ENCODE measurements around the gene SELE.

The SELE gene, protein sequence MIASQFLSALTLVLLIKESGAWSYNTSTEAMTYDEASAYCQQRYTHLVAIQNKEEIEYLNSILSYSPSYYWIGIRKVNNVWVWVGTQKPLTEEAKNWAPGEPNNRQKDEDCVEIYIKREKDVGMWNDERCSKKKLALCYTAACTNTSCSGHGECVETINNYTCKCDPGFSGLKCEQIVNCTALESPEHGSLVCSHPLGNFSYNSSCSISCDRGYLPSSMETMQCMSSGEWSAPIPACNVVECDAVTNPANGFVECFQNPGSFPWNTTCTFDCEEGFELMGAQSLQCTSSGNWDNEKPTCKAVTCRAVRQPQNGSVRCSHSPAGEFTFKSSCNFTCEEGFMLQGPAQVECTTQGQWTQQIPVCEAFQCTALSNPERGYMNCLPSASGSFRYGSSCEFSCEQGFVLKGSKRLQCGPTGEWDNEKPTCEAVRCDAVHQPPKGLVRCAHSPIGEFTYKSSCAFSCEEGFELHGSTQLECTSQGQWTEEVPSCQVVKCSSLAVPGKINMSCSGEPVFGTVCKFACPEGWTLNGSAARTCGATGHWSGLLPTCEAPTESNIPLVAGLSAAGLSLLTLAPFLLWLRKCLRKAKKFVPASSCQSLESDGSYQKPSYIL

DNA sequence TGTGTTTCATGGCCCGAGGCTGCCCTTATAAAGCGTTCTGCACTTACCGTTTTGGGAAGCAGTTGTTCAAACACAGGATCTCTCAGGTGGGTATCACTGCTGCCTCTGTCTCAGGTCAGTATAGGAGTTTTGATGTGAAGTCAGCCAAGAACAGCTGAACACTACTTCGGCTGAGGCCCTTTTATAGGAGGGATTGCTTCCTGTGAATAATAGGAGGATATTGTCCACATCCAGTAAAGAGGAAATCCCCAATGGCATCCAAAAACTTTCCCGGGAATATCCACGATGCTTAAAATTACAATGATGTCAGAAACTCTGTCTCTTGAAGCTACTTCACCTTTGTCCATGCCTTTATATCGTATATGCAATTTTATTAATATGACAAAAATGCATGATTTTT lies at the start of gene SELE:
Gene SELE (minus strand): TSS at position 156 of the 400 bp plus-strand sequence. CDS start 467 bp downstream, outside the sequence.
- DNase-seq (ENCODE audit: low read depth), result no peak

DNA sequence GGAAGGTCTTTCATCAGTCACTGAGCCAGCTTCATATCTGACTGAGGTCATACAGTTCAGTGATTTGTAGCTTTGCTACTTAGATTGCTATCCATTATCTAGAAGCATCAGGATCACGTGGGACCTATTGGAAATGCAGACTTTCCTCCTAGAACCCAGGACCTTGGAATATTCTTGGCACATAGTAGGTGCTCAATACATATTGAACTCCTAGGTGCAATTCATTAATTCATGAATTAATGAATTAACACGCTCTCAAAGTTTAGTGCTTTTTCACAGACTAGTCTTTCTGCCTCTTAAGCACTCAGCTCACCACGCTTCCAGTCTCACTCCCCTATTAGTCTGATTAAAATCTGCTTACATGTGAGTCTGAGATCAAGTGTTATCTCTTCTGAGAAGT lies 48.7 kb upstream of the SELE start:
- no peak for DNase-seq (ENCODE audit: low read depth)

DNA sequence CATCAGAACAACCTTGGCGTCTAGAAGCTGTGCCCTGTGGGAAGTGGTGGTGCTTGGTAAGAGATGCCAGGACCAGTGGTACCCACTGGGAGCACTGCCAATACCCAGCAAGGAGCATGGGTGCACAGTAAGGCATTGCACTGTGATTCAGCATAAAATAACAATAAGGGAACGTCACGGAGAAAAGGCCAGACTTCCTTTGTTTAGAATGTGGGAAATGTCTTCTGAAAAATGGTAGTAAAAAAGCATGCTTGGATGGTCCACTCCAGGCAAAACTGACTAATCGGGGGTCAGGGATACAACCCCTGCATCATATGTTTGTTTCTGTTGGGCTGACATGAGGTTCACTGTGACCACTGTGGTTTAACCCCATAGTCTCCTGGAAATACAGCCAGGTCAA lies 46.1 kb upstream of the SELE start:
- DNase-seq (ENCODE audit: low read depth), result no peak

DNA sequence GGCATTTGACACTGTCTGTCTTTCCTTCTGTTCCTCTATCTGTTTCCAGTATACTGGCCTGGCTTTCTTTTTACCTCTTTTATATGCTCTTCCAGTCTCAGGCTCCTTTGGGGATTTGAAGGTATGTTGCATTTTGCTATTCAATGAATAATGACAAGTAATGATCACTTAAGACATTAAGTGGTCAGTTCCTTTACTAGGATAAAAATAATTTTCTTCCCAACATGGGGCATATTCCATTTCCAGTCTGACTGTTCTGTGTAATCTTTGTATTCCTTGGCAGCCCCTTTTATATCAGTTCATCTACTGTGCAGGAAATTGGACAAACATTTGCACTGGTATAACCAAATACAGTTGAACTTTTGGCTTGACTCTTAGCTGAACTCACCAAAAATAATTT lies 45.3 kb upstream of the SELE start:
- no peak for DNase-seq (ENCODE audit: low read depth)

DNA sequence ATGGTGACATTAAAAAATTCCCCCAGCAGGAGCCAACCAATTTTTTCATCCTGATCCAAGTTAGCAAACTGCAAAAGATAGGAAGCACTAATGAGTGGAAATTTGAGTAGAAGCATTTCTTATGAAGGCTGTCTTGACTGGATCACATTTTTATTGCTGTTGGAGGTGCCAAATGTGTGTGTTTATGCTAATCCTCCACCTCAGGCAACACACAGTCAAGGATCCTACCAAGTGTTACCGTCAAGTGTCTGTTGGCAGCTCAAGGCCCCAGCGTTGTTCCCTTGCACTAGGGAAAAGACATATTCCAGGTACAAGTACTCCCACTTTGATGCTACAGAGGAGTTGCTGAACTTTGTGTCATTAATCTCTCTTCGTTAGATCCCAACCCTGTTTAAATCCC lies 42.6 kb upstream of the SELE start:
- no peak for DNase-seq (ENCODE audit: low read depth)

DNA sequence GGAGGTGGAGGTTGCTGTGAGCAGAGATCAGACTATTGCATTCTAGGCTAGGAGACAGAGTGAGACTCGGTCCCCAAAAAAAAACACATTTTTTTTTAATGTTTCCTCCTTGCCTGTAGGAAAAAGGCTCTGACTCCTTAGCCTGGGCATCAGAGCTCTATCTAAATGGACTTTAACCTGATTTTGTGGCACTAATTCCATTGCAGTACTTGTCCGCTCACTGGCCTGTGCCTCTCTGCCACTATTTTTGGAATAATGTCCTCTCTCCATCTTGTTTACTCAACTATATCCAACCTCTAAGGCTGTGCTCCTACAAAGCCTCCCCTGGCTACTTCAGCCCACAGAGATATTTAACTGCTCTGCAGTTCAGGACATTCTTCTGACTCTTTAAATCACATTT lies 34.3 kb upstream of the SELE start:
- no peak for DNase-seq (ENCODE audit: low read depth)

DNA sequence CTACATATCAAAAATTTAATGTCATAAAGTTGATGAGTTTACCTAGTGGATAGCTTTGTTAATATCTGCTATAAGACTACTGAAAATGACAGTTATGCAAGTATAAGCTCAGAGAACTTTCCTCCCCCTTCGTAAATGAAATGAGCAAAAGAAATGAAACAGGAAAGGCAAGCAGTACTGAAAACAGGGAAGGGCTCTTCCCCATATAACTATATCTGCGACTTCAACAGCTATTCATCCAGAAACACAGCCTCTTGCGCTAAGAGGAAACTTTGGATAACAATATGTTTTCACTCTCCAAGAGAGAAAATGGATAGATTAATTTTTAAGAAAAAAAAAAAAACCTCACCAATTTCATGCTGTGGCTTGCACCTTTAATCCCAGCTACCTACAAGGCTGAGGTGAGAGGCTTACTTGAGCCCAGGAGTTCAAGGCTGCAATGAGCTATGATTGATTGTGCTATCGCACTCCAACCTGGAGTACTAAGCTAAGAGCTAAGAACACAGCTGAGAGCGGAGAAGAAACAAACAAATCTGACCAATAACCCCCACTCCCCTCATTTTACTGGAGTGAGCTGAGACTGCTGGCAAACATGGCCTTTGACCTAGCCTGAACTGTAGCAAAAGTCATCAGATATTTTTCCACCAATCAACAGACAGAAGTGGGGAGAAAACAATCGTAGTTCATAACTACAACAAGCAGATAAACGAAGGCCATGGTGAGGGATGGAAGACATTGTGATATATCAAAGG lies 31.9 kb upstream of the SELE start:
- no peak for DNase-seq (ENCODE audit: low read depth)

DNA sequence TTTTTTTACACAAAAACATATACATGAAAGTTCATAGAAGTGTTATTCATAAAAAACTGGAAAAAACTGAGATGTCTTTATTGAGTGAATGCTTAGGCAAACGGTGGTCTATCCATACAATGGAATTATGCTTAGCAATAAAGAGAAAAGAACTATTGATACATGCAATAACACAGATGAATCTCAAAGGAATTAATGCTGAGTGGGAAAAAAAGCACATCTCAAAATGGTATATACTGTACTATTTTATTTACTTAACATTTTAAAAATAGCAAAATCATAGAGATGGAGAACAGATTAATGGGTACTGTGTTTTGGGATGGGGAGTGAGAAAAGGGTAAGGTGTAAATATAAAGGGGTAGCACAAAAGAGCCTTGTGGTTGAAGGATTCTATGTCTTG lies 31.0 kb upstream of the SELE start:
- DNase-seq (ENCODE audit: low read depth), result no peak

DNA sequence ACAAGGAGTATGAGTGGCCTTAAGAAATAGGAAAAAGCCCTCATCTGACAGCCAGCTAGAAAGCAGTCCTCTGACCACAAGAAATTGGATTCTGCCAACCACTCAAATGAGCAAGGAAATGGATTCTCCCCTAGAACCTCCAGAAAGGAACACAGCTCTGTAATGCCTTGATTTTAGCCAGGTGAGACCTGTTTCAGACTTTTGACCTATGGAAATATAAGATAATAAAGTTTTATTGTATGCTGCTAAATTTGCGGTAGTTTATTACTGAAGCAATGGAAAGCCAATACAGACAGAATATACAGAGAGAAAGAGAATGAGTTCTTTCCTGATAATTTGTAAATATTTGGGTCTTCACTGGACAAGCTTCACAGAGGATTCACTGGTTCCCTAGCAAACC lies 28.8 kb upstream of the SELE start:
- DNase-seq (ENCODE audit: low read depth), result no peak

DNA sequence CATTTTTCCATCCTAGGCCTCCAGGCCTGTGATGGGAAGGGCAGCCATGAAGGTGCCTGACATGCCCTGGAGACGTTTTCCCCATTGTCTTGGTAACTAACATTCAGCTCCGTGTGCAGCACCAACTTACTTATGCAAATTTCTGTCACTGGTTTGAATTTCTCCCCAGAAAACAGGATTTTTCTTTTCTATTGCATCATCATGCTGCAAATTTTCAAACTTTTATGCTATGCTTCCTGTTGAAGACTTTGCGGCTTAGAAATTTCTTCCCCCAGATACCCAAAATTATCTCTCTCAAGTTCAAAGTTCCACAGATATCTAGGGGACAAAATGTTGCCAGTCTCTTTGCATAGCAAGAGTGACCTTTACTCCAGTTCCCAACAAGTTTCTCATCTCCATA lies 25.2 kb upstream of the SELE start:
- no peak for DNase-seq (ENCODE audit: low read depth)

DNA sequence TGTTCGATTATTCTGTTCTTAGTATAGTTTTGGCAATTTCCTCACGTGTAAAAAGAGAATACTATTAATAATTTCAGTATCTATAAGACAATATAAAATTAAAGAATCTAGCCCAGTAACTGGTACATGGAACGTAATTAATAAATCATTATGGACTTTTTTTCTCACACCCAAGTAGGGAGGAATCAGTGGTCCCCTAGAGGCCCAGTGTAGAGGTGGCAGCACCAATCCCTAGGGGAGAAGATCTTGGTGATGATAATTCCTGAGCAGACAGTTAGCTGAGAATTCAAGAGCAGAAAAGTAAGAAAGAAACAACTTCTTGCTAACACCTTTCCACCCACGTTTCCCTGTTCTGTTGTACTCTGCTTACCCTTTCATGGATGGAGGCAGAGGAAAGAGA lies 19.7 kb upstream of the SELE start:
- DNase-seq (ENCODE audit: low read depth), result no peak

DNA sequence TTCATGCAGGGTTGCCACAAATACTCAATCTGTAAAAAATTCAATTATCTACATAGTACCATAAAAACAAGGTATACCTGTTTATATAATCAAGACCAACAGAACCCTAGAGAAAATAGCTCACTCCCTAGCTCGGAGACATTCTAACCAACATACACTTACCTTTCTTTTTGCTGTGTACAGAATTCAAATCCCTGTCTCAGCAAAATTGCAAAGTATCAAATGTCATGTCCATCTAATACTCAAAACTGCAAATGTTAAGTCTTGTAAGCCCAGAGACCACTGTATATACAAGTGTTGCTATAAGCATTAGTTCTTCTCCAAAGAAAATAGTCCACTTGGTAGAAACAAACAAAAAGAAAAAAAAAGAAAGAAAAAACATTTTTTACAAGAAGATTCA lies 16.2 kb upstream of the SELE start:
- no peak for DNase-seq (ENCODE audit: low read depth)

DNA sequence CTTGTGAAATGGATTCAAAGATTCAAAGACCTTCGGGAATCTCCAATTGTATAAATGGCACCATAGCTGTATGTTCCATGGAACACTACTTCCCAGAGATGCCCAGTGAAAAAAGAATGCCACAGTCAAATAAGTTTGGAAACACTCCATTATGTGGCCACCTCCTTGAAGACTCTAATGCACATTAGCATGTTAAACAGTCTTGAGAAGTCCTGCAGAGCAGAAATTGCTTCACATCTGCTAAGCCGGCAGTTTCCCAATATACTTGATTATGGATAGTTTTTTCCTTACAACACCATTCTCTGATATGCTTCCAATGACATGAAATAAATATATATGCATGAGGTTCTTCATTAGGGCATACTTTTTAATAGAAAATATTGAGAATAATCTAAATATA lies 12.7 kb upstream of the SELE start:
- DNase-seq (ENCODE audit: low read depth), result no peak

DNA sequence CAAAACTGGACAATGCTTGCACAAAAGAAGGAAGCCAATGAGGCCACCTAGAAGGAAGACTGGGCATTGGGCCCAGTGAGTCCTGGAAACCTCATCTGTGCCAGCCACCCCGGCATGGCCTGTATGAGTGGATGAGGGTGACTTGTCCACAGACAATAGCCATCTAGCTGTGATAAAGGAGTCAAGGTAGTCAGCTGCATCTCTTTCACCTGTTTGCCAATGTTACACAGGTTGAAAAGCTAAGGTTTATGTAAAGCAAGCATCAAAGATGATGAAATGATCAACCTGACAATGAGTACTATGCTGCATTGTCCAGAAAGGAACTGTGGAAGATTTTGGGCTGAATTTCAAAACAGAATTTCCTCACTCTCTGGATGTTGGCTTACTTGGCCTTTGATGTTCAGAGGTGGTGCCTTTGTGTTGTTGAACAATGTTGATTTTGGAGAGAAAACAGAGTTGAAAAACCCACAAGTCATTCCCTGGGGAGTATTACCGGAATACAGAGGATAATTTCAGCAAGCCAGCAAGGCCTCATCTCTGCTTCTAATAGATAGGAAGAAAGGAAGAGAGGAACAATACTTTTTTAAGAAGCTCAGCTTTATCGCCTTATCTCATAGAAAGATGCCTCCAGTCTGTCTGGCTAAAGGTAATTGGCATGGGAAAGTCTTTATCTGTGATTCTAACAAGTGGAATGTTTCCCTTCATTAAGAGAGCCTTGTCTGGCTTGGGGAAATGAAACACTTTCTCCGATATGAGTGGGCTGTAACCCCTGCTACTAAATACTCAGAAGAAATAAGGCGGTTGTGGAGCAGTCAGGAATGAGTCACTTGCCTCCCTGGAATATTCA lies 11.4 kb upstream of the SELE start:
- no peak for DNase-seq (ENCODE audit: low read depth)

DNA sequence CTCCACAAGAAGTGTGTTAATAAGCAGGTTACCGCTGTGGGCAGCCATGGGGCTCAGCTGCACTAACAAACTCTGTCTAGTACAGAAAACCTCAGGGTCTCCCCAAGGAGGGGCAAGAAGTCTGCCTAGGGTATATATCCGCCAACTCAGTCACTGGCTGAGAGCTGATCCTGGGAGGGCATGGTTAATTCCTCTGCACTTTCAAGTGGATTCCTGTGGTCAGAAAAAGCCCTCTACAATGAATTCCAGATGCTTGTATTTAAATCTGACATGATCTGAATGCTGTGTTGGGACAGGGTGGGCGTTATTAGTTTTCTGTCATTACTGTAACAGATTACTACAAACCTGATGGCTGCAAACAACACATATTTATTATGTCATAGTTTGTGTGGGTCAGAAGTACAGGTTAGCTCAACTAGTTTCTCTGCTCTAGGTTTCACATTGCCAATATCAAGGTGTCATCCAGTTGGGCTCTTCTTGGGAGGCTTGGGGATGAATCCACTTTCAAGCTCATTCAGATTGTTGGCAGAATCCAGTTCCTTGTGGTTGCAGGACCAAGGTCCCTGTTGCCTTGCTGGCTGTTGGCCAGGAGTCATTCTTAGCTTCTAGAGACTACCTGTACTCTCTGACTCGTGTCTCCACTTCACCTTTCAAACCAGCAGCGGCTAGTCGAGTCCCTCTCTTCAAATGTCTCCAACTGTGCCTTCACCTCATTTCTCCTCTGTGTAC lies 8.0 kb upstream of the SELE start:
- DNase-seq (ENCODE audit: low read depth), result peak; percentile 8

DNA sequence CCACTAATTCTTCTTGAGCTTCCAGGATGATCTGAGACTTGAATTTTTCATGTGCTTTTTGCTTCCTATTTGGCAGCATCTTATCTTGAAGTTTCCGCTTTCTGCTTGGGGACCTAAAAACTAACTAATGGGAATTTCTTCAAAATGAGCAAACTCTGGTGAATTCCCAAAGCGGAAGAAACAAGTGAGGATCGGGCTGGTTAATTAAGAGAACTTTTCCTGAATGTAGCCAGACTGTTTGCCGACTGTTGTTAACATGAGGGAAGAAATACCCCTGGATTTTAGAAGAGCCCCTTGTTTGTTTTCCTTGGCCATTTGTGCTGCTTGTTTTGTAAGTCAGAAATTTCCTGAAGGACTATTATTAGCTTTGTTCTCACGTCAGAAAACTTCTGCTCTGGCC lies 6.1 kb upstream of the SELE start:
- no peak for DNase-seq (ENCODE audit: low read depth)

DNA sequence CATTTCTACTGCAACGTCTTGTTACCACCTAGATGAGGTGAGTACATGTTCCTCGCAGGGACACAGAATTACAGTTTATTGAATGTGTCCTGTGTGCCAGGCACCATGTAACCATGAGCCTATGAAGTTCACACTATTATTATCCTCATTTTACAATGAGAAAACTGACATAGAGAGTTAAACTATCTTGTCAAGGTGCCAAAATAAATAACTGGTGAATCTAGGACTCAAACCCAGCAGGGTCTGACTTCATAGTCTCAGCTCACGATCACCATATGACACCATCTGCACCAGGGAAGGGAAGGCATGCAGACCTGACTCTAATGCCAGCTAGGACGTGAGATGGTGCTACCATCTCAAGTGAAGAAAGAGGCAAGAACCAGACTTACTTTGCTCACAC lies 2.4 kb downstream of the SELE start:
- no peak for DNase-seq (ENCODE audit: low read depth)

DNA sequence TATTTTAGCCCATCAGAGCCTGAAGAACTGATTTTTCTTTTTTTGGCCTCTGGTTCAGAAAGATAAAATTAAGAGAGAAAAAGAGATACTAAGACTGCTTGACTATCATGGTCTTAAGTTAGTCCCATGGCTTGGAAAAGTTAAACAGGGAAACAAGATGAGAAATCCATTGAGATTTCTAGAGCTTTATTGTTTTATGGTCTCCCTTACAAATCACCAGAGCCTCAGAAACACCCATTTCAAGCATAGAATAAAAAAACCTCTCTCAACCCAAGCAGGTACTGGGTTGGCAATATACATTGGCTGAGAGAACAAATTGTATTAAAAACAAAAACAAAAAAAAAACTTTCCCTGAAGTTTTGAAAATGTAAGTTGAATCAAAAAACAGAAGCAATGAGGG lies 3.9 kb downstream of the SELE start:
- no peak for DNase-seq (ENCODE audit: low read depth)

DNA sequence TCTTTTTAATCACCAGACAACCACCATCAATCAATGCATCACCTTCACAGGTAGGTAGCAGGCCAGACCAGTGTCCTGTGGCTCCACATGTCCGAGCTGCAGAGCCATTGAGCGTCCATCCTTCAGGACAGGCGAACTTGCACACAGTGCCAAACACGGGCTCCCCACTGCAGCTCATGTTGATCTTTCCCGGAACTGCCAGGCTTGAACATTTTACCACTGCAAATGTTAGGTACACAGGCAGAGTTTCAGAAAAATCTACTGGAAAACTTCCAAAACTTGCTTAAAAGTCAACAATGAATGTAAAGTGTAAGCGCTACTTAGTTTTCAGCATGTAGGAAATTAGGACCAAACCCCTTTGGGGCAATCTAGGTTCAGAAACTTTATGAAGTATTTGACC lies 6.6 kb downstream of the SELE start:
- no peak for DNase-seq (ENCODE audit: low read depth)

DNA sequence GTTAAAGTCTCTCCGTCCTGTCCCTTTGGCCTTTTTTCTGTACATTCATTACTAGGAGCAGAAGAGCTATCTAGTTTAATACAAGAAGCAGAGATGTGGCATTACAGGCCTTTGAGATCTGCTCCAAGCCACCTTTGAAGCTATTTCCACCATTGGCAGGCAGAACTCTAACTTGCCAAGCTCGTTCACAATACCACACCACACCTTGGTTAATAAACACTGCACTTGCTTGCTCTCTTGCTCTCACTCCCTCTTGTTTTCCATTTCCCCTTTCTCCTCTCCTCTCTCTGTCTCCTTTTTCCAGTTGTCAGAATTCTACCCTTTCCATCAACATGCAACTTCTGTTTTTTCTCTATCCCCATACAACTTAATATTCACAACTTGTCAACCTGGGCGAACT lies 7.0 kb downstream of the SELE start:
- DNase-seq (ENCODE audit: low read depth), result no peak

DNA sequence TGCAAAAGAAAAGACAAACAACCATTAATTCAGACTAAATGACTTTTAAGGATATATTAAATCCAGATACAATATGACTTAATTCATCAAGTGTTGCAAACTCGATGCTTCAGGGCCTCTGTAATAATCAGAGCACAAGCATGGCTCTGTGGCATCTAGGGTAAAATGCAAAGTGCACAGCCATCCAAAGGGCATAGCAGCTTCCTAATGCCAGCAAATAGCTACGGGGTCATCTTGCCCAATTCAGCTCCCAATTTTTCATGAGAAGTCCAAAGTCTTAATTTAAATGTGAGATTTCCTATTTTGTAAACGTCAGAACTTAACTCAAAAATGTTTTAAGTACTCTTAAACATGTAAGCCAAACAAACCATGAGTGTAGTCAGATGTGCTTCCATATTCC lies 7.9 kb downstream of the SELE start:
- DNase-seq (ENCODE audit: low read depth), result no peak

DNA sequence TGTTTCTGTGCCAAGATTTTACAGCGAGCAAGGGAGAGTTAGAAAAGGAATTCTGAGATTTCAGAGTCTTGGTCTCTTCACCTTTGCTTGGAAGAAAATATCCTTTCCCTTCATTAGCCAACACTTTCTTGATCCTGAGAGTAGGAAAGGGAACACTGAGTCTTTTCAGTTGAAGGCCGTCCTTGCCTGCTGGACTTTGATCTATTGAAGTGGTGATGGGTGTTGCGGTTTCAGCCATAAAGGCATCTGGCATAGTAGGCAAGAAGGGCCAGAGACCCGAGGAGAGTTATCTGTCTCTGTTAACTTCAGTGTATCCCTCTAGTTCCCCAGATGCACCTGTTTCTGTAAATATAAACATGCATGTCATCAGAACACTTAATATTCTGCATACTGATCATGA lies 9.7 kb downstream of the SELE start:
- no peak for DNase-seq (ENCODE audit: low read depth)

Data from GM04504 (cell line).